Dedifferentiated amniotic fluid mesenchymal stem cell (primary cell): ENCODE results near the gene ACBD4.
A peak's percentile ranks its signal among the peaks of the same experiment; 100 is the strongest.

Source experiments
- DNase-seq: peaks from one replicate; pipeline ENCODE4 v3.0.0-alpha.2; 2016; ENCODE audit errors: extremely low spot score

ACBD4 gene, protein sequence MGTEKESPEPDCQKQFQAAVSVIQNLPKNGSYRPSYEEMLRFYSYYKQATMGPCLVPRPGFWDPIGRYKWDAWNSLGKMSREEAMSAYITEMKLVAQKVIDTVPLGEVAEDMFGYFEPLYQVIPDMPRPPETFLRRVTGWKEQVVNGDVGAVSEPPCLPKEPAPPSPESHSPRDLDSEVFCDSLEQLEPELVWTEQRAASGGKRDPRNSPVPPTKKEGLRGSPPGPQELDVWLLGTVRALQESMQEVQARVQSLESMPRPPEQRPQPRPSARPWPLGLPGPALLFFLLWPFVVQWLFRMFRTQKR

GRCh38 chr17:45135192-45135977 lies at the start of gene ACBD4:
Gene ACBD4 (plus strand): TSS chr17:45135687. CDS start chr17:45136145, 458 bp downstream.
- DNase-seq, result peak; percentile 98

GRCh38 chr17:45086391-45086790 lies 49.1 kb upstream of the ACBD4 start:
- no peak for DNase-seq

DNA sequence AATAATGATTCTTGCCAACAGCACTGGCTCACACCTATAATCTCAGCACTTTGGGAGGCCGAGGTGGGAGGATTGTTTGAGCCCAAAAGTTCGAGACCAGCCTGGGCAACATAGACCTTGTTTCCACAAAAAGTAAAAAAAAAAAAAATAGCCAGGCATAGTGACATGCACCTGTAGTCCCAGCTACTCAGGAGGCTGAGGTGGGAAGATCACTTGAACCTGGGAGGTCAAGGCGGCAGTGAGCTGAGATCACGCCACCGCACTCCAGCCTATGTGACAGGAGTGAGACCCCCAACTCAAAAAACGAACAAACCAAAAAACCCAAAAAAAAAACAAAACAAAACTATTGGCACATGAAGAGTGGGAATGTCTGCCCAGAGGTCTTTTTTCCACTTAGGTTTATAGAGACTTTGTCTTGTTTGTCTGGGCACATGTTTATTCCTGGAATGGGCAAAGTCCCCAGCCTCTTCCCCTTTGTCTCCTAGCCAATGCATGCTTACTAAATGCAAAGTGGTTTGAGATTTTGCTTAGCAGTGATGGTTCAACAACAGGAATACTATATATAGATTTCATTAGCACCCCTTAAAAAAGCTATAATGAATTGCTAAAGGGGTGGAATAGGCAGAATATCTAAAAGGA lies 48.5 kb upstream of the ACBD4 start:
- no peak for DNase-seq

DNA sequence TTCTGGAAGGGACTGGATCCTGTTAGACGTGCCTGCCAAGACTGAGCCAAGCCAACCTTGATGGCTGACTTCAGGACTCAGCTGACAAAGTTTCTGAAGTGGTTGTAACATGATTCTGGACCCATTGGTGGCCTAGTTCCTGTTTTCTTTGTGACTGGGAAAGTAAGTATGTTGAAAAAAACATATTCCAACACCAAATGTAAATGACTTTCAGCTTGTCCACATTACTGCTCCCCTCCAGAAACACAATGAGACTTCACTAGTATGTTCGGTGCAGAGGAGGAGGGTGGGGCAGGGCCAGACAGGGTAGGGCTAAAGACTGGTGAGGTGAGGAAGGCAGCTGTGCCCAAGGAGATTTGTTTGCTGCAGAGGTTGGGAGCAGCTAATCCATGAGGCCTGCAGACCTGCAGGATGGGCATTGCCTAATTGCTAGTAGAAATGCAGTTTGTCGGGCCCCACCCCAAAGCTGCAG lies 47.9 kb upstream of the ACBD4 start:
- peak; percentile 44 for DNase-seq

- no peak for DNase-seq
These were observed 47.5 kb upstream of the ACBD4 start for GRCh38 chr17:45087978-45088377.

DNA sequence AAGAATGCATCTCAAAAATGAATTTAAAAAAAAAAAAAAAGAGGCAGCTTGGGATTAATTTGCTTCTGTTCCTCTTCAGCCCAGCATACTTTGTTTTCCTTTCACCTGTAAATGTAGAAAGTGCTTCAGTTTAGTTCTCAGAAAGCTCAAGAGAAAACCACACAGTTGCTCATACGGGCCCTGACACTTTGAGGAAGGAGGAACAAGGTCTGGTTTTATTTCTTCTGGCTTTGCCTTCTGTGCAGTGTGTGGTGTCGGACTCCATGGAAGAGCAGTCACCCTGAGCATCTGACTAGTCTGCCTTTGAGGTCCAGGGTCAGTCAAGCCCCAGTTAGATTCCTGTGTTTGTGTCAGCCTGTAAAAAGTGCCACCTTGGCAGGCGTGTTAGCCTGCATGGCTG lies 46.7 kb upstream of the ACBD4 start:
- DNase-seq, result no peak

GRCh38 chr17:45090711-45091110 lies 44.8 kb upstream of the ACBD4 start:
- DNase-seq, result no peak

GRCh38 chr17:45091778-45092425 lies 43.6 kb upstream of the ACBD4 start:
- DNase-seq, result no peak

GRCh38 chr17:45092911-45093430 lies 42.5 kb upstream of the ACBD4 start:
- DNase-seq, result peak; percentile 99

DNA sequence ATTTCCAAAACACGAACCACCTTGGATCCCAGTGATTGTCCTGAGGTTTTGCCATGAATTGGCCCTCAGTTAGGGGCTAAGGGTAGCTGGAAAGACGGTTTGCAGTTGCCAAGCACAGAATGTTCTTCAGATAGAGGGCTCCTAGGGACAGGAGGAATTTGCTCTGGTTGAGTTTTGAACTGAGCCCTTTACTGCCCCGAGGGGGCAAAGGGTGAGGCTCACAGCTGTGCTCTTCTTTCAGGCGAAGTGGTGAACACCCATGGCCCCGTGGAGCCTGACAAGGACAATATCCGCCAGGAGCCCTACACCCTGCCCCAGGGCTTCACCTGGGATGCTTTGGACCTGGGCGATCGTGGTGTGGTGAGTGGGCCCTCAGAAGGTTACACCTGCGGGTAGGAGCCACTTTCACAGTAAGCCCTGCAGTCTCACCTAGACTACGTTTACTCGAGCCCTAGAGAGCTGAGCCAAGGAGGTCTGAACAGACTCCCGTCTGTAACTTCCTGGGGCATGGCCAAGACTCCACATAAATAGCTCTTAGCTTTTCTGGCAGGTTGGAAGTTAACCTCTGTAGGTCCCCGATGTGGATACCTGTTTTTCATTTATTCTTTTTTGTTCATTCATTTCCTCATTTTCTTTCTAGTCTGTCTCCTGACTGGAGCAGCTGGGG lies 41.9 kb upstream of the ACBD4 start:
- DNase-seq, result no peak

DNA sequence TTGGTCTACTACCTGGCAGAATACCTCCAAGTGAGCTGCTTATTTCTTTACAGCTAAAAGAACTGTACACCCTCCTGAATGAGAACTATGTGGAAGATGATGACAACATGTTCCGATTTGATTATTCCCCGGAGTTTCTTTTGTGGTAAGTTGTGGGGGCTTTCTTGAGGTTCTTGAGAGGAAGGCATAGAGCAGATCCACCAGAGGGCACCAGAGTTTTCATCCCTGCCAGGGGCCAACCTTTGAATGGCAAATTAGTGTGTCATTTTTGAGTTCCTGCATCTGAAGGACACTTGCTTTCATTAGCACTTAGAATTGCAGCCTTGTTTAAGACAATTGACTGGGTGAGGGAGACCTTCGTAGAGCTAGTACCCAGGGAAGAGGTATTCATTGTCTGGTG lies 39.3 kb upstream of the ACBD4 start:
- no peak for DNase-seq

GRCh38 chr17:45096926-45097325 lies 38.6 kb upstream of the ACBD4 start:
- DNase-seq, result no peak

DNA sequence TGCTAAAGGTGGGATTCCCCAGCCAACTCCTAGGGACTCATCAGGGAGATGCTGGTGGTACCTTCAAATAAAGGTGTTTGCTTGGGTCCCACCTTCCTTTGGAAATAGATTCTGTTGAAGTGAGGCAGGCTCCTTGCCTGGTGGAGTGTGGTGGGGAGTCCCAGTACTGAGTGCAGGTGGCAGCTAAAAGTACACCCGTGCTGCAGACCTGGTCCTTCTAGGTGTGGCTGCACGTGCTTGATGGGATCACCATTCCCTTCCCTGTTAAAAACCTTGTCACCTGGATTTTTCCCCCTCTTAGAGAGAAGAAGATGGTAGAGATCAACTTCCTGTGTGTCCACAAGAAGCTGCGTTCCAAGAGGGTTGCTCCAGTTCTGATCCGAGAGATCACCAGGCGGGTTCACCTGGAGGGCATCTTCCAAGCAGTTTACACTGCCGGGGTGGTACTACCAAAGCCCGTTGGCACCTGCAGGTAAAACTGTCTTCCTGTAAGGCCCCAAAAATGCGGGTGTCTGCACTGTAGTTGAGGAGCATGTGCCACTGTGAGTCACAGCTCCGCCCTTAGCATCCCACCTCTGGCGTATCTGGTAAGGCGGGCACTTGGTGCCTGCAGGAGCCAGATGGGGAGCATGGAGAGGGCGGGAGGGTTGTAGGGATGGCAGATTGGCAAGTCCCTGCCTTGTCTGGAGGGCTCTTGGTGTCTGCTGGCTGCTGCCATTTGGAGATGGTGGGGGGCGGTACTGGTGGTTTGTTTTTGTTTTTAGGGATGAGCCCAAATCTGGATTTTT lies 37.2 kb upstream of the ACBD4 start:
- no peak for DNase-seq

- peak; percentile 78 for DNase-seq
These were observed 36.4 kb upstream of the ACBD4 start for GRCh38 chr17:45098869-45099616.

DNA sequence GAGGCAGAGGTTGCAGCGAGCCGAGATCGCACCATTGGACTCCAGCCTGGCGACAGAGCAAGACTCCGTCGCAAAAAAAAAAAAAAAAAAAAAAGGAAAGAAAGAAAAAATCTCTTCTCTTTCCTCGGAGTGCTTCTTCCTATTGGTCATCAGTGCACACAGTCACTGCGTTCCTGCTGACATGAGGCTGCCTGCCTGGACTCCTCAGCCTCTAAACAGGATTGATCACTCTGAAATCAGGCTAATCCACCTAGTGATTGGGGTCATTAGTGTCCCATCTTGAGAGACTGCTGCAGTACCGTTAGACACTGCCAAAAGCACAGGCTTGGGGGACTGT lies 34.0 kb upstream of the ACBD4 start:
- DNase-seq, result no peak

GRCh38 chr17:45101883-45102811 lies 33.3 kb upstream of the ACBD4 start:
- peak; percentile 77 for DNase-seq

DNA sequence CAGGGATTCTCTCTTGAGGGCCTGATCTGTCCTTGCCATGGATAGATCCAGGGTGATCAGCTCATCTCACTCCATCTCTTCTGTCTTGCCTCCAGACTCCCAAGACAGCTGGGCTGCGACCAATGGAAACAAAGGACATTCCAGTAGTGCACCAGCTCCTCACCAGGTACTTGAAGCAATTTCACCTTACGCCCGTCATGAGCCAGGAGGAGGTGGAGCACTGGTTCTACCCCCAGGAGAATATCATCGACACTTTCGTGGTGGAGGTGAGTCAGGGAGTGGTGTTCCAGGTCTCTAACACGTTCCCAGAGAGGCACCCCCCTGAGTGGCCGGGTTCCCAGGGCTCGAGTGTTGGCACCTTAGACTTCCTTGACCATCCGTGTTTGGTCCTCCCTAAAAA lies 32.6 kb upstream of the ACBD4 start:
- DNase-seq, result no peak

DNA sequence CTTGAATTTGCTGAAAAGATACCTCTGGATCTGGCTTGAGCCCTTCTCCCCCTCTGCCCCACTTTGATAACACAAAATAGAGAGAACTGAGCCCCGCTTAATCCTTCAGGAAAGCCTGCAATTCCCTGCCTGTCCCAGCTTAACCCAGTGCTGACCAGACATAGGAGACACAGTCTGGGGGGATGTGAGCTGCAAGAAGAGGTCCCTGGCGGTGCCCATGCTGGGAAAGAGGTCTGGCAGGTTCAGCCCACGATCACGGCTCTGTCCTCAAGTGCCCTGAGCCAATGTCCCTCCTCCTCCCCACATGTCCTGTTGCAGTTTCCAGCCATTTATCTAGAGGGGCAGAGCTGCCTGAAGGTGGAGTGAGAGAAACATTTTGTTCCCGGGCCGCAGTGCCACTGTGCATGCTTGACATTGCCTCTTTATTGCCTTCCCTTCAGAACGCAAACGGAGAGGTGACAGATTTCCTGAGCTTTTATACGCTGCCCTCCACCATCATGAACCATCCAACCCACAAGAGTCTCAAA lies 32.2 kb upstream of the ACBD4 start:
- no peak for DNase-seq

- no peak for DNase-seq
These were observed 31.5 kb upstream of the ACBD4 start for GRCh38 chr17:45104029-45104428.
